Mammary epithelial cell (primary cell): ENCODE data around the gene OCRL.
A peak's percentile ranks its signal among the peaks of the same experiment; 100 is the strongest.

Experiments used
- CTCF ChIP-seq, 2 donors: IDR thresholded peaks in 1 of 2; conservative IDR thresholded peaks in 1 of 2; 2 replicates each; pipeline ENCODE4 v1.5.1; 2011 to 2012; ENCODE audit warnings: inconsistent platforms in 2 of 2, low read length in 2 of 2, mild to moderate bottlenecking in 2 of 2, control low read depth in 1 of 2, low read depth in 1 of 2; ENCODE audit not compliant: insufficient read depth in 1 of 2; ENCODE audit errors: extremely low read depth in 1 of 2
- EZH2 ChIP-seq: IDR thresholded peaks from 2 replicates; pipeline ENCODE4 v1.6.1; 2012; ENCODE audit warnings: low read length, inconsistent platforms, borderline replicate concordance

GRCh38 chrX:129593137-129593536 is 53.1 kb downstream of the OCRL start:
- TF ChIP-seq CTCF (conservative IDR thresholded peaks at IDR 0.05 in 1 of 2, IDR thresholded peaks at IDR 0.05 in 1 of 2; ENCODE audit: extremely low read depth in 1 of 2, insufficient read depth in 1 of 2, low read depth in 1 of 2, low read length in 2 of 2) (peak in 1 of 2 donors; percentile 3), EZH2 (no peak)
